BE2C (cell line): Measurements from ENCODE around the gene ITGAD.

Experiments used
- DNase-seq: peaks from one replicate; pipeline ENCODE4 v3.0.0-alpha.2; 2020
- H3K27me3 ChIP-seq: fragments of 250-450 bp; sonication (Bioruptor Pico); 2 replicates; pipeline ENCODE4 v1.5.1; 2020; ENCODE audit warnings: mild to moderate bottlenecking
- H3K36me3 ChIP-seq: fragments of 250-450 bp; sonication (Bioruptor Pico); 2 replicates; pipeline ENCODE4 v1.5.1; 2020; ENCODE audit warnings: mild to moderate bottlenecking
- H3K4me1 ChIP-seq: fragments of 250-450 bp; sonication (Bioruptor Pico); 2 replicates; pipeline ENCODE4 v1.5.1; 2020
- H3K4me3 ChIP-seq: 2 replicates; pipeline ENCODE4 v1.5.1; 2011; ENCODE audit warnings: low read depth, low read length
- H3K9me3 ChIP-seq: fragments of 250-450 bp; sonication (Bioruptor Pico); 2 replicates; pipeline ENCODE4 v1.5.1; 2020
- TF ChIP-seq, protein P1 (sequence below): IDR thresholded peaks from 2 replicates; pipeline ENCODE4 v1.5.1; 2012; ENCODE audit warnings: mild to moderate bottlenecking, low read depth, low read length

The ITGAD gene

DNA sequence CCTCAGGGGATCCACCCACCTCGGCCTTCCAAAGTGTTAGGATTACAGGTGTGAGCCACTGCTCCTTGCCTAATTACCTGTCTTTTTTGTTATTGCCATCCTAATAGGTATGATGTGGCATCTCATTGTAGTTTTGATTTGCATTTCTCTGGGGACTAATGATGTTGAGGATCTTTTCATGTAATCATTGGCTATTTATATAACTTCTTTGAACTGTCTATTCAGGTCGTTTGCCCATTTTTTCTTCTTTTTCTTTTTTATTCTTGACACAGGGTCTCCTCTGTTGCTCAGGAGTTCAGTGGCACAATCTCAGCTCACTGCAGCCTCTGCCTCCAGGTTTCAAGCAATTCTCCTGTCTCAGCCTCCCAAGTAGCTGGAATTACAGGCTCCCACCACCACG lies 77.5 kb downstream of the ITGAD start:
- no peak for DNase-seq
- Histone ChIP-seq H3K4me1 (peaks cover 4% of the 10 kb centered on the region; the same call in 1 of the 2 replicates), H3K27me3 (no peaks in the 10 kb centered on the region), H3K4me3 (no peak overlapping the region), H3K36me3 (no peaks in the 10 kb centered on the region; the same call in 1 of the 2 replicates), H3K9me3 (no peaks in the 10 kb centered on the region)
- TF ChIP-seq, protein P1, sequence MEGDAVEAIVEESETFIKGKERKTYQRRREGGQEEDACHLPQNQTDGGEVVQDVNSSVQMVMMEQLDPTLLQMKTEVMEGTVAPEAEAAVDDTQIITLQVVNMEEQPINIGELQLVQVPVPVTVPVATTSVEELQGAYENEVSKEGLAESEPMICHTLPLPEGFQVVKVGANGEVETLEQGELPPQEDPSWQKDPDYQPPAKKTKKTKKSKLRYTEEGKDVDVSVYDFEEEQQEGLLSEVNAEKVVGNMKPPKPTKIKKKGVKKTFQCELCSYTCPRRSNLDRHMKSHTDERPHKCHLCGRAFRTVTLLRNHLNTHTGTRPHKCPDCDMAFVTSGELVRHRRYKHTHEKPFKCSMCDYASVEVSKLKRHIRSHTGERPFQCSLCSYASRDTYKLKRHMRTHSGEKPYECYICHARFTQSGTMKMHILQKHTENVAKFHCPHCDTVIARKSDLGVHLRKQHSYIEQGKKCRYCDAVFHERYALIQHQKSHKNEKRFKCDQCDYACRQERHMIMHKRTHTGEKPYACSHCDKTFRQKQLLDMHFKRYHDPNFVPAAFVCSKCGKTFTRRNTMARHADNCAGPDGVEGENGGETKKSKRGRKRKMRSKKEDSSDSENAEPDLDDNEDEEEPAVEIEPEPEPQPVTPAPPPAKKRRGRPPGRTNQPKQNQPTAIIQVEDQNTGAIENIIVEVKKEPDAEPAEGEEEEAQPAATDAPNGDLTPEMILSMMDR, result no peak

DNA sequence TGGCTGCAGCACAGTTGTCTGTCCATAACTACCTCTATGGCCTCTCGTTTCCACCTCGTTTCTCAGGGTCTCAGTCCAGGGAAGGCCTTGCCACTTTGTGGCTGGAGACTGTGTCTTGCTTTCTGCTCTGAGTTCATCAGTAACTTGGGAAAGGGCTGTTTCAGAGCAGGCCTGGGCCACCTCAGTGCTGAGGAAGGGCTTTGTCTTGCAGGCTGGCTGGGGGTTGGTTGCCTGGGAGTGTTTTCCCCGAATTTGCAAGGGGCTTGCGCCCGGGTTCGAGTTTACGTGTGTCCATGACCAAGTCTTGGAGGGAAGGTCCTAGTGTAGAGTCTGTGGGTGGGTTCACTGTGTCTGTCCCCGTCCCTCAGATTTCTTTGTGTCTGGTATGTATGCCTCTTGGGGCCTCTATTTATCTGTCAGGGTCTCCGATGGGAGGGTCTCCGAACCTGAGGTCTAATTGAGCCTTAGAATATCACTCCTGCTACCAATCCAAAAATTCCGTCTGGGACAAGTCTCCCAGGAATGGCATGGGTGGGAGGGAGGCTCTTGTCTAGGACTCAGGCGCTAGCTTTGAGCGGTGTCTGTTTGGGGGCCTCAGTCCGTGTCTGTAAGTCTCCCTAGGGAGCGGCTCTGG lies 78.2 kb downstream of the ITGAD start:
- TF ChIP-seq, protein P1, result no peak
- no peaks in the 10 kb centered on the region for H3K27me3 ChIP-seq
- DNase-seq, result no peak
- H3K9me3 ChIP-seq, result no peaks in the 10 kb centered on the region
- peak overlapping the region; percentile 72 for H3K4me3 ChIP-seq
- peaks cover 4% of the 10 kb centered on the region; the same call in 1 of the 2 replicates for H3K4me1 ChIP-seq
- H3K36me3 ChIP-seq, result no peaks in the 10 kb centered on the region; the same call in 1 of the 2 replicates

DNA sequence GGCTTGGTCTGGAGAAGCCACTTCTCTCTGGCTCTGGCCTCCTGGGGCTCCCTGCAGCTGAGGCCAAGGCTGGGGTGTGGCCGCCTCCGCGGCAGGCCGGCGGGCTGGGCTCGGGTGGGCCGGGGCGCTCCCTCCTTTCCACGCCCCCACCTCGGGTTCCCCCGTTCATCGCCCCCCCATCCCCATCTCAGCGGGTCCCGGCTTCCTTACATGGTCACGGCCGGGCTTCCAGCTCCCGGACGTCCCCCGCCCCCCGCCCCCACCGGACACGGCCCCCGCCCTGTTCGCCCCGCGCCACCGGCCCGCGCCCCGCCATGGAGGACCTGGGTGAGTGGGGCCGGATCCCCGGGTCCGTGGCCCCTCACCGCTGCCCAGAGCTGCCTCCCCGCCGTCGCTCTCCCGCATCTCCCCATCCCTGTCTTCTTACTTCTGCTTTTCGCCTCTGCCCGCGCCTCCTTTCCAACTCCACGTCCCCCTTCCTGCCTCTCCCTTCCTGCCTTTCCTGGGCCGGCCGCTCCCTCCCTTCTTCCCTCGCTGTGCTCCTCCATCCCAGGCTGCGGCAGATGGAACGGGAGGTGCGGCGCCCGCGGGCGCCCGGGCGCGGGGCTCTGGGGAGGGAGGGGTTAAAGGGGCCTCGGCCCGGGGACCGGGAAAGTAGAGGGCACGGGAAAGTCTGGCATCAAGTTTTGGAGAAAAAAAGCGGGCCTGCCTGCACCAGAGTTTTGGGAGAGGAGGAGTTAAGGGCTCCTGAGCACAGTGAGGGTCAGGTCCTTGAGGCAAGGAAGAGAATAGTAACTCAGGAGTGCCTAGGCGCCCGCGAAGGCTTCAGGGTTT lies 79.0 kb downstream of the ITGAD start, which contains the start of gene TGFB1I1:
TGFB1I1 (plus strand) TSS at position 278 of the 834 bp plus-strand sequence; CDS start at position 315, 37 bp downstream.
- DNase-seq, result peak; percentile 72
- H3K36me3 ChIP-seq, result no peaks in the 10 kb centered on the region; the same call in 1 of the 2 replicates
- TF ChIP-seq, protein P1, result no peak
- peaks cover 4% of the 10 kb centered on the region; the same call in 1 of the 2 replicates for H3K4me1 ChIP-seq
- H3K9me3 ChIP-seq, result no peaks in the 10 kb centered on the region
- peak within 1 kb of the TSS; percentile 72 for H3K4me3 ChIP-seq
- H3K27me3 ChIP-seq, result no peaks in the 10 kb centered on the region

DNA sequence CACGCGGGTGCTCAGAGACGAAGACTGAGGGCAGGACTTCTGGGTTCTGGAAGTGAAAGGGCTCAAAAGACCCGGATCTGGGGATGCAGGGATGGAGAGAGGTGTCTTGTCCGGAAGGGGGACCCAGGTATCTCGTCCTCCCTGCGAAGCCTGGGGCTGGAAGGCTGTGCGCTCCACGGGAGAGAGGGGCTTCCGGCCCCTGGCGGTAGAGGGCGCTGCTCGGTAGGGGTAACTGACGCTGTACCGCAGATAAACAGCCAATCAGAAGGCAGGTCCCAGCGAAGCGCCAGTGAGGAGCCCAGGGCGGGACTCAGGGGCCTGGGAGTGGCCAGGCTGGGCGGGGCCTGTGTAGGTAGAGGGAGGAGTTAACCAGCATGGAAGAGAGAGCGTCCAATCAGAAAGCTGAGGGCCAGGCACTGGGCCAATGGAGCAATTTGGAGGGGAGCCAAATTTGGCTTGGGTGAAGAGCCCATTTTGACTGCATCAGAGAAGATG lies 79.6 kb downstream of the ITGAD start:
- Histone ChIP-seq H3K36me3 (no peaks in the 10 kb centered on the region; the same call in 1 of the 2 replicates), H3K27me3 (no peaks in the 10 kb centered on the region), H3K4me3 (peak overlapping the region; percentile 72), H3K9me3 (no peaks in the 10 kb centered on the region), H3K4me1 (peaks cover 4% of the 10 kb centered on the region; the same call in 1 of the 2 replicates)
- TF ChIP-seq, protein P1, result peak; percentile 85
- peak; percentile 95 for DNase-seq

DNA sequence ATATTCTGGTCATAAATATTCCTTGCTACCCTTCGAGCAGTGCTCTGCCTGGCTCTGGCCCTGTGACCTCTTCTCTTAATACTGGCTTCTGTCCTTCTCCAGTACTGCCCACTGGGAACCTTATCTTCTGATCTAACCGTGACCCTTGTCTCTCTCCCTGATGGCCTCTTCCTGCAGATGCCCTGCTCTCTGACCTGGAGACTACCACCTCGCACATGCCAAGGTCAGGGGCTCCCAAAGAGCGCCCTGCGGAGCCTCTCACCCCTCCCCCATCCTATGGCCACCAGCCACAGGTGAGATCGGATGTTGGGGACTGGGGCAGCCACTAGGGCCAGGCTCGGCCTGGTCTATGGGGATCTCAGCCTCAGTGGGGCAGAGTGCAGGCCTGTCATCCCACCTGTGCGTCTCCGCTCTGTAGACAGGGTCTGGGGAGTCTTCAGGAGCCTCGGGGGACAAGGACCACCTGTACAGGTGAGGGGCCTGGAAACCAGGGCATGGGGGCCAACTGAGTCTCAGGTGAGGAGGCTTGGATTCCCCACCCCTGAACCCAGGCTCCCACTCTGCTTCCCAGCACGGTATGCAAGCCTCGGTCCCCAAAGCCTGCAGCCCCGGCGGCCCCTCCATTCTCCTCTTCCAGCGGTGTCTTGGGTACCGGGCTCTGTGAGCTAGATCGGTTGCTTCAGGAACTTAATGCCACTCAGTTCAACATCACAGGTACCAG lies 80.3 kb downstream of the ITGAD start:
- TF ChIP-seq, protein P1, result no peak
- DNase-seq, result no peak
- no peaks in the 10 kb centered on the region for H3K9me3 ChIP-seq
- no peak overlapping the region for H3K4me3 ChIP-seq
- peaks cover 4% of the 10 kb centered on the region; the same call in 1 of the 2 replicates for H3K4me1 ChIP-seq
- H3K27me3 ChIP-seq, result no peaks in the 10 kb centered on the region
- H3K36me3 ChIP-seq, result no peaks in the 10 kb centered on the region; the same call in 1 of the 2 replicates
